ENCODE measurements around the gene PPL. TPM values are rescaled to one million over a fixed set of nuclear protein-coding genes. Genes with fewer than 3 reads are reported as not detected.

The PPL gene
- total and polyA plus RNA-seq, 2 donors (not counting 3 experiments of a cell fraction or from before 2014, with no cell fraction given), result 0.07 to 0.20 TPM

- Histone ChIP-seq H3K27ac (ENCODE audit: insufficient read depth, low read depth, low read length) (no peak overlapping the region), H2AFZ (ENCODE audit: low read depth, low read length) (no peak overlapping the region), H3K9me3 (replicated peaks; ENCODE audit: control insufficient read depth, insufficient read depth, low read length) (no peaks in the 10 kb centered on the region), H3K36me3 (ENCODE audit: control insufficient read depth in 2 of 2, extremely low read depth in 1 of 2, insufficient read depth in 2 of 2, low read length in 2 of 2) (no peaks in the 10 kb centered on the region), H3K27me3 (ENCODE audit: control insufficient read depth in 2 of 2, insufficient read depth in 2 of 2, low read length in 2 of 2) (no peaks in the 10 kb centered on the region), H3K4me3 (replicated peaks in 1 of 3; ENCODE audit: insufficient read depth in 1 of 3, low read depth in 1 of 3, low read length in 3 of 3) (no peak overlapping the region), H3K9me1 (replicated peaks; ENCODE audit: control insufficient read depth, extremely low read depth, insufficient read depth, low read length) (no peaks in the 10 kb centered on the region), H3K79me2 (ENCODE audit: control insufficient read depth, insufficient read depth, low read length) (no peaks in the 10 kb centered on the region), H3K4me2 (ENCODE audit: insufficient read depth, low read length) (no peak overlapping the region), H3K4me1 (ENCODE audit: control insufficient read depth, extremely low read depth, insufficient read depth, low read length) (no peaks in the 10 kb centered on the region), H3K9ac (replicated peaks; ENCODE audit: extremely low read depth, insufficient read depth, low read length) (no peak overlapping the region), H4K20me1 (replicated peaks; ENCODE audit: control insufficient read depth, extremely low read depth, insufficient read depth, low read length) (no peaks in the 10 kb centered on the region)
- no TSS peak for BruUV-seq (replicated peaks)
- FAIRE-seq (no peak), DNase-seq (ENCODE audit: low read depth, low spot score) (no peak)
- CTCF ChIA-PET, result interaction anchor here (3.2 kb wide), 1 partner anchor 11 kb away, joined by 10 read pairs; no protein-coding TSS in a partner anchor
- intact Hi-C loops (cut with micrococcal nuclease) (no loop called here), dilution Hi-C loops (cut with MboI; ENCODE audit: extremely low pct_ligation_motif_present, low sequenced_read_pairs) (no loop called here)
- TF ChIP-seq MAX (IDR thresholded peaks at IDR 0.05; ENCODE audit: insufficient read depth, insufficient read length) (no peak), FOS (IDR thresholded peaks at IDR 0.05; ENCODE audit: borderline replicate concordance, insufficient read depth, low read length) (no peak), POLR2A (IDR thresholded peaks at IDR 0.05; ENCODE audit: low read depth, low read length) (no peak), CTCF (IDR thresholded peaks at IDR 0.05; ENCODE audit: extremely low read depth in 1 of 2, insufficient read depth in 1 of 2, low read depth in 1 of 2, low read length in 2 of 2) (no peak), EZH2 (IDR thresholded peaks at IDR 0.05; ENCODE audit: borderline replicate concordance, low read depth, low read length, severe bottlenecking) (no peak), POLR2AphosphoS5 (IDR thresholded peaks at IDR 0.05; ENCODE audit: insufficient read depth, low read depth, low read length) (no peak), GATA2 (IDR thresholded peaks at IDR 0.05; ENCODE audit: insufficient read depth, insufficient read length, low read depth, low read length) (no peak), JUN (IDR thresholded peaks at IDR 0.05; ENCODE audit: borderline replicate concordance, insufficient read depth, insufficient read length, low read depth) (no peak), MYC (IDR thresholded peaks at IDR 0.05; ENCODE audit: low read depth, low read length) (no peak)
- POLR2A ChIA-PET, result no interaction called here
Measured at GRCh38 chr16:4920826-4921225, 16.1 kb downstream of the PPL start.
